ENCODE results near the gene GLO1.

The GLO1 gene

DNA sequence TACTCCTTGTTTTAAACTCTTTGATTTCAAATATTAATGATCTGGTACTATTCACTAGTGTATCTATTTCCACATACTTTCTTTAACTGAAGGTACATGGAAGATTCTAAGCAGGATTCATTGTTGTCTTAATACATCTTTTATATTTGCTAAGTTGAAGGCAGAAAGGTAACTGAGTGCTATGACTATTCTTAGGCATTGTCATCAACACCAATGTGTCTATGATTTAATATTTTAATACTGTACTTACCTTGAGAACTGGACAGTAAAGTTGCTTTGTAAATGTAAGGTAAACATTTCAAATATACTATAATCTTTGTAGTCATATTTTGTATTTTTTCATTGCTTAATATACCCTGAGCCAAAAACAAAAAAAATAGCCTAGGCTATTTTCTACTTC is 54.3 kb downstream of the GLO1 start:
- TF ChIP-seq SPI1 (IDR thresholded peaks at IDR 0.05; ENCODE audit: borderline replicate concordance, low read depth) (no peak), REST (IDR thresholded peaks at IDR 0.05; ENCODE audit: insufficient replicate concordance, low read depth) (no peak), POLR2AphosphoS5 (IDR thresholded peaks at IDR 0.05; ENCODE audit: low read depth) (no peak), GABPA (IDR thresholded peaks at IDR 0.05; ENCODE audit: low read depth) (no peak)
- TF ChIP-seq, protein P1, sequence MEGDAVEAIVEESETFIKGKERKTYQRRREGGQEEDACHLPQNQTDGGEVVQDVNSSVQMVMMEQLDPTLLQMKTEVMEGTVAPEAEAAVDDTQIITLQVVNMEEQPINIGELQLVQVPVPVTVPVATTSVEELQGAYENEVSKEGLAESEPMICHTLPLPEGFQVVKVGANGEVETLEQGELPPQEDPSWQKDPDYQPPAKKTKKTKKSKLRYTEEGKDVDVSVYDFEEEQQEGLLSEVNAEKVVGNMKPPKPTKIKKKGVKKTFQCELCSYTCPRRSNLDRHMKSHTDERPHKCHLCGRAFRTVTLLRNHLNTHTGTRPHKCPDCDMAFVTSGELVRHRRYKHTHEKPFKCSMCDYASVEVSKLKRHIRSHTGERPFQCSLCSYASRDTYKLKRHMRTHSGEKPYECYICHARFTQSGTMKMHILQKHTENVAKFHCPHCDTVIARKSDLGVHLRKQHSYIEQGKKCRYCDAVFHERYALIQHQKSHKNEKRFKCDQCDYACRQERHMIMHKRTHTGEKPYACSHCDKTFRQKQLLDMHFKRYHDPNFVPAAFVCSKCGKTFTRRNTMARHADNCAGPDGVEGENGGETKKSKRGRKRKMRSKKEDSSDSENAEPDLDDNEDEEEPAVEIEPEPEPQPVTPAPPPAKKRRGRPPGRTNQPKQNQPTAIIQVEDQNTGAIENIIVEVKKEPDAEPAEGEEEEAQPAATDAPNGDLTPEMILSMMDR (IDR thresholded peaks at IDR 0.05; ENCODE audit: insufficient read depth, low read length) = no peak
- Histone ChIP-seq H3K27ac (replicated peaks) (no peak overlapping the region), H3K27me3 (ENCODE audit: insufficient read depth, poor library complexity, severe bottlenecking) (no peaks in the 10 kb centered on the region), H3K4me3 (replicated peaks; ENCODE audit: insufficient read depth, low read length) (no peak overlapping the region)
- no peak for DNase-seq (ENCODE audit: low read depth in 1 of 2, low spot score in 1 of 2)

DNA sequence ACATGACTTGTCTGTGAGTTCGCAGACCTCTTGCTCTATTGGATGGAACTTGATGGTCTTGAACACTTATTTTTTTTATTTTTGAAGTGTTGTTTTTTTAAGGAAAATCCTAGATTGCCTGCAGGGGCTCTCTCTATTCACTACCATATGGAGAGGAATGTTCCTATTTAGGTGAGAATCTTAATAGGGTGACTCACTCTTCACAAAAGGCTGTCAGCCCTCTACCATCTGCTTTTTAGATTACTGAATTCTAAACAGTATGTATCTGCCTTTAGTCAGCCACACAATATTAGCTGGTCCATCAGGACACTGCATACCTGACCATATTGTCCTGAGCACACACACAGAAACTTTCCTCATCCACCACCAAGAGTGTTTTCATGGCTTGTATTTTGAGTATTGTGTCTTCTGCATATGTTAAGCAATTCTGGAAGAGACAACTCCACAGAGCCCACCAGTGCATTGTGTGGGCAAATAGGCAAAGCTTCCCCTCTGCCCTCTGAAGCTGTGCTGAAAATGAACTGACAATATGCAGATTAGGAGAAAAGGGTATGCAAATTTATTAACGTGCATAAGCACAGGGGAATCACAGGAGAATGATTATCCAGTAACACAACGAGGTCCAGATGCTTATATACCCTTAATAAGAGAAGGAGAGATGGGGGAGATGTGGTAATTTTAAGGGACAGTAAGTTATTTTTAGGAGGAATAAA is 56.6 kb downstream of the GLO1 start:
- no peak for TF ChIP-seq SPI1 (IDR thresholded peaks at IDR 0.05; ENCODE audit: borderline replicate concordance, low read depth)
- TF ChIP-seq GABPA (IDR thresholded peaks at IDR 0.05; ENCODE audit: low read depth) = no peak
- TF ChIP-seq, protein P1 (IDR thresholded peaks at IDR 0.05; ENCODE audit: insufficient read depth, low read length) = no peak
- TF ChIP-seq POLR2AphosphoS5 (IDR thresholded peaks at IDR 0.05; ENCODE audit: low read depth) = no peak
- TF ChIP-seq REST (IDR thresholded peaks at IDR 0.05; ENCODE audit: insufficient replicate concordance, low read depth) = no peak
- Histone ChIP-seq H3K4me3 (replicated peaks; ENCODE audit: insufficient read depth, low read length) (no peak overlapping the region), H3K27me3 (ENCODE audit: insufficient read depth, poor library complexity, severe bottlenecking) (no peaks in the 10 kb centered on the region), H3K27ac (replicated peaks) (no peak overlapping the region)
- DNase-seq (ENCODE audit: low read depth in 1 of 2, low spot score in 1 of 2) = no peak

DNA sequence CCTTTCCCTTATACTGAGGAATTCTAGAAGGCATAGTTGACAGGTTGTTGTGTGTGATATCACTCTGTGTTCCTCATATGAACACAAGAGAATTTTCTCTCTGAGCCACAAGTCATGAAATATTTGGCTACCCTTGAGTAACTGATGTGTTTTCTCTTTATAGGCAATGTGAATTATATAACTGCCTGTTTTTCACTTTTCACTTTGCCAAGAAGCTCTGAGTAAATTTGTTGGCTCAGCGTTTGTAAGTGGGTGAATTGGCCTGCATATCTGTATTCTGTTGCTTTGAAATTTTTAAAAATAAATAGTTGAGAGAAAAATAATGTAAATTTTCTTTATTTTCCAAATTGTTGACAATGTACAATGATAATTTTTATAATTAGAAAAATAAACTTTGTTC is 58.0 kb downstream of the GLO1 start:
- Histone ChIP-seq H3K27me3 (ENCODE audit: insufficient read depth, poor library complexity, severe bottlenecking) (no peaks in the 10 kb centered on the region), H3K27ac (replicated peaks) (no peak overlapping the region), H3K4me3 (replicated peaks; ENCODE audit: insufficient read depth, low read length) (no peak overlapping the region)
- TF ChIP-seq, protein P1 (IDR thresholded peaks at IDR 0.05; ENCODE audit: insufficient read depth, low read length) = no peak
- DNase-seq (ENCODE audit: low read depth in 1 of 2, low spot score in 1 of 2) = no peak
